B cell (primary cell): Measurements from ENCODE around the gene NHSL2. TPM values are rescaled to one million over a fixed set of nuclear protein-coding genes. Genes with fewer than 3 reads are reported as not detected.

Experiments used
- ATAC-seq: fragments of 200-7000 bp; cut with Tn5 transposase; one replicate; pipeline ENCODE4 v1.10.0; 2021; ENCODE audit warnings: low read depth, mild to moderate bottlenecking, moderate number of reproducible peaks, moderate library complexity
- CTCF ChIA-PET: fragments of 350-600 bp; sonication (Branson Sonifier 250); formaldehyde crosslinking; loops from one replicate; lab custom pipeline; 2021; ENCODE audit warnings: antibody characterized with exemption, inconsistent platforms; lab: Charles Lee
- POLR2A ChIA-PET: fragments of 350-600 bp; sonication (Branson Sonifier 250); formaldehyde crosslinking; loops from one replicate; lab custom pipeline; 2021; ENCODE audit warnings: antibody characterized with exemption; lab: Charles Lee
- DNase-seq: peaks from one replicate; pipeline ENCODE4 v3.0.0; 2013
- H2AFZ ChIP-seq: 2 replicates; pipeline ENCODE4 v1.6.1; 2012; ENCODE audit warnings: mild to moderate bottlenecking, low read depth, low read length; ENCODE audit not compliant: insufficient read depth, poor library complexity, severe bottlenecking
- H3K27ac ChIP-seq, 2 donors: 1 replicate in 1 of 2; 2 replicates in 1 of 2; pipeline ENCODE4 v1.5.1; 2012 to 2013; ENCODE audit warnings: low read length in 2 of 2, mild to moderate bottlenecking in 2 of 2, moderate library complexity in 1 of 2
- H3K27me3 ChIP-seq, 4 experiments: fragments of 200-600 bp in 1 of 4; sonication (generic) in 1 of 4; replicated peaks in 1 of 4; 1 replicate in 2 of 4; 2 replicates in 2 of 4; pipeline versions ENCODE4 v1.6.1 to v1.7.0; 2013 to 2016; ENCODE audit warnings: low read length in 3 of 4, mild to moderate bottlenecking in 2 of 4, mixed read lengths in 1 of 4, moderate library complexity in 1 of 4; ENCODE audit not compliant: insufficient read depth in 4 of 4, control insufficient read depth in 3 of 4; ENCODE audit errors: control extremely low read depth in 1 of 4
- H3K36me3 ChIP-seq, 2 experiments: replicated peaks in 1 of 2; 1 replicate in 1 of 2; 2 replicates in 1 of 2; pipeline versions ENCODE4 v1.6.1 to v1.7.1; 2013; ENCODE audit warnings: low read length in 1 of 2; ENCODE audit not compliant: insufficient read depth in 2 of 2, control insufficient read depth in 1 of 2; ENCODE audit errors: control extremely low read depth in 1 of 2, extremely low read depth in 1 of 2
- H3K4me1 ChIP-seq, 2 donors: fragments of 200-600 bp in 1 of 2; sonication (generic) in 1 of 2; 1 replicate in 1 of 2; 2 replicates in 1 of 2; pipeline versions ENCODE4 v1.5.1 to v1.6.1; 2013 to 2017; ENCODE audit warnings: low read length in 2 of 2; ENCODE audit not compliant: control insufficient read depth in 2 of 2, insufficient read depth in 2 of 2
- H3K4me2 ChIP-seq: replicated peaks from 2 replicates; pipeline ENCODE3; 2012; ENCODE audit warnings: mild to moderate bottlenecking, low read depth, low read length; ENCODE audit not compliant: poor library complexity, severe bottlenecking
- H3K4me3 ChIP-seq, 5 experiments: fragments of 200-600 bp in 1 of 5; sonication (generic) in 1 of 5; 1 replicate in 3 of 5; 2 replicates in 2 of 5; pipeline versions ENCODE4 v1.5.1 to v1.7.0; 2011 to 2016; ENCODE audit warnings: low read length in 4 of 5, mild to moderate bottlenecking in 4 of 5, low read depth in 2 of 5, control low read depth in 1 of 5, moderate library complexity in 1 of 5; ENCODE audit not compliant: insufficient read depth in 1 of 5; ENCODE audit errors: control extremely low read depth in 1 of 5, extremely low read depth in 1 of 5
- H3K79me2 ChIP-seq: fragments of 200-600 bp; sonication (generic); one replicate; pipeline ENCODE4 v1.6.0; 2016; ENCODE audit warnings: low read length; ENCODE audit not compliant: control insufficient read depth, insufficient read depth
- H3K9ac ChIP-seq: fragments of 200-600 bp; sonication (generic); 2 replicates; pipeline ENCODE4 v1.6.1; 2017; ENCODE audit warnings: mild to moderate bottlenecking, low read length, moderate library complexity
- H3K9me3 ChIP-seq, 3 donors: one replicate each; pipeline versions ENCODE4 v1.6.1 to v1.7.1; 2013; ENCODE audit warnings: low read length in 2 of 3; ENCODE audit not compliant: control insufficient read depth in 2 of 3, insufficient read depth in 1 of 3; ENCODE audit errors: control extremely low read depth in 1 of 3
- H4K20me1 ChIP-seq: 2 replicates; pipeline ENCODE4 v1.6.0; 2012; ENCODE audit warnings: mild to moderate bottlenecking, low read length; ENCODE audit not compliant: insufficient read depth, control insufficient read depth, poor library complexity, severe bottlenecking
- H3K27ac Mint-ChIP-seq: one replicate; pipeline ENCODE4 v1.8.0; 2021; ENCODE audit warnings: mixed read lengths
- H3K27me3 Mint-ChIP-seq: one replicate; pipeline ENCODE4 v1.8.0; 2021; ENCODE audit warnings: mixed read lengths
- H3K4me1 Mint-ChIP-seq: one replicate; pipeline ENCODE4 v1.8.0; 2021; ENCODE audit warnings: mixed read lengths
- H3K4me3 Mint-ChIP-seq: one replicate; pipeline ENCODE4 v1.8.0; 2021; ENCODE audit warnings: mixed read lengths
- H3K9me3 Mint-ChIP-seq: one replicate; pipeline ENCODE4 v1.8.0; 2022; ENCODE audit warnings: mixed read lengths; ENCODE audit not compliant: insufficient read depth
- EZH2 ChIP-seq: IDR thresholded peaks from 2 replicates; pipeline ENCODE4 v1.6.1; 2012; ENCODE audit warnings: borderline replicate concordance, low read depth, mild to moderate bottlenecking, moderate library complexity, low read length; ENCODE audit not compliant: insufficient read depth, poor library complexity, severe bottlenecking
- WGBS: methylation state at CpG from one replicate; pipeline ENCODE4 v1.1.5; 2013; ENCODE audit warnings: missing lambda C conversion rate; ENCODE audit not compliant: insufficient coverage; 5-methylcytosine and 5-hydroxymethylcytosine counted together
- intact Hi-C: fragments of 100-400 bp; cut with micrococcal nuclease; formaldehyde crosslinking; loops from one replicate; pipeline ENCODE4 v1.10.0; 2022
- polyA plus RNA-seq: library from polyadenylated mRNA; depleted of rRNA; stranded (reverse); fragments of >200 nt; gene quantifications from 2 replicates; pipeline ENCODE4 v1.2.3, GENCODE V29; 2012
- total RNA-seq, 2 donors: library from RNA; stranded (reverse); fragments of 120-200 nt in 1 of 2; gene quantifications; 1 replicate in 1 of 2; 2 replicates in 1 of 2; pipeline versions ENCODE4 v1.2.3 to v1.2.4, GENCODE V29; 2013 to 2022
- TF ChIP-seq, protein P1 (sequence below): fragments of 200-600 bp; IDR thresholded peaks from one replicate; pipeline ENCODE4 v1.8.0; 2022; ENCODE audit warnings: antibody characterized with exemption, mild to moderate bottlenecking

The NHSL2 gene
- total and polyA plus RNA-seq, 2 donors (not counting 1 experiment from before 2014, with no cell fraction given): 0.16 to 1.7 TPM

DNA sequence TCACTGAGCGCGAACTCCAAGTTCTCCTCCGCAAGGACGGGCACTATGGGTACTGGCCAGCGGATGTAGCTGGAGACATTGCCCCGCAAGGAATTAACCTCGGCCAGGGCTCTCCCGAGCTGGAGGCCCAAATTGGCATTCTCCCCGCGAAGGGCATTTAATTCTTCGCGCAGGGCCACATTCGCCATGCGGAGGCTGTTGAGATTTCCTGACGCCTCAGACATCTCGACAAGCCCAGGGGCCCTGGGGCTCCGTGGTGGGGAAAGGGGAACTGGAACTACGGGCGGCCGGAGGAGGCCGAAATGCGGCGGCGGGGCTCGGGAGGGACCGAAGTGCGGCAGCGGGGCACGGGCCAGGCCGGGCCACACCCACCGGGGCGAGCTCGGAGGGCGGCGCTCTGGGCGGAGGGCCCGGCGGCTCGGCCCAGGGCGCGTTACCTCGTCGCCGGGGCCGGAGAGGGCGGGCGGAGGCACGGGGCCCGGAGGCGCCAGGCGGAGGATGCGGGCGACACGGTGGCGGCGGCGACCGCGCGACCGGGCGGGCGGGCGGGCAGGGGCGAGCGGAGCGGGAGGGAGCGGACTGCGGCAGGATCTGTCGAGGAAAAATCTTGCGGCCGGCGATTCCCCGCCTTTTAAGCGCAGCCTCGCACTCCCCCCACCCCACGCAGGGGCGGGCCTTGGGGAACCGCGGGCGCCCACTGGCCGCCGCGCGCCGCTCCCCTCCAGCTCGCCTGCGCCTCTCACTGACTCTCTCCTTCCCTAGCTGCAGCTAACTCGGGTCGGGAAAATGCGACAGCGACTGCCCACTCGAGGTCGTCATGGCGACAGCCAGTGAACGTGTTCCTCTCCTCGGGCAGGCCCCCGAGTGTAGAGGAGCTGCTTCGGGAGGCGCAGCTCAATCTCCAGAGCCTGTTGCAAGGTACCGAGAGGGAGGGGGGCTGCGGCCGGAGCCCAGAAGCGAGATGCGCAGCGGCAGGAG is 221.0 kb downstream of the NHSL2 start, which contains the start of gene RTL5:
TSS of gene RTL5 (minus strand) at position 599 of the 978 bp plus-strand sequence.
- Histone ChIP-seq H2AFZ (peak within 1 kb of the TSS; percentile 65), H3K4me2 (peak within 1 kb of the TSS; percentile 86), H3K4me3 (peak within 1 kb of the TSS in 4 of 5 experiments; percentile 36 to 57 (median 50)), H4K20me1 (no peaks in the 10 kb centered on the region), H3K27ac (no peak within 1 kb of the TSS), H3K79me2 (no peaks in the 10 kb centered on the region), H3K27me3 (peaks cover 0 to 18% (median 10%) of the 10 kb centered on the region in 4 experiments), H3K9ac (peak within 1 kb of the TSS; percentile 49), H3K4me1 (peaks cover 7 to 10% of the 10 kb centered on the region in 2 donors), H3K9me3 (no peaks in the 10 kb centered on the region), H3K36me3 (no peaks in the 10 kb centered on the region)
- Mint-ChIP-seq H3K4me1 (peaks cover 12% of the 10 kb centered on the region), H3K9me3 (no peaks in the 10 kb centered on the region), H3K27me3 (peaks cover 3% of the 10 kb centered on the region), H3K4me3 (peak within 1 kb of the TSS; percentile 93), H3K27ac (peak within 1 kb of the TSS; percentile 85)
- peak; percentile 60 for DNase-seq
- WGBS: 3% methylated on average over 53 of the region's 106 CpGs
- TF ChIP-seq, protein P1, sequence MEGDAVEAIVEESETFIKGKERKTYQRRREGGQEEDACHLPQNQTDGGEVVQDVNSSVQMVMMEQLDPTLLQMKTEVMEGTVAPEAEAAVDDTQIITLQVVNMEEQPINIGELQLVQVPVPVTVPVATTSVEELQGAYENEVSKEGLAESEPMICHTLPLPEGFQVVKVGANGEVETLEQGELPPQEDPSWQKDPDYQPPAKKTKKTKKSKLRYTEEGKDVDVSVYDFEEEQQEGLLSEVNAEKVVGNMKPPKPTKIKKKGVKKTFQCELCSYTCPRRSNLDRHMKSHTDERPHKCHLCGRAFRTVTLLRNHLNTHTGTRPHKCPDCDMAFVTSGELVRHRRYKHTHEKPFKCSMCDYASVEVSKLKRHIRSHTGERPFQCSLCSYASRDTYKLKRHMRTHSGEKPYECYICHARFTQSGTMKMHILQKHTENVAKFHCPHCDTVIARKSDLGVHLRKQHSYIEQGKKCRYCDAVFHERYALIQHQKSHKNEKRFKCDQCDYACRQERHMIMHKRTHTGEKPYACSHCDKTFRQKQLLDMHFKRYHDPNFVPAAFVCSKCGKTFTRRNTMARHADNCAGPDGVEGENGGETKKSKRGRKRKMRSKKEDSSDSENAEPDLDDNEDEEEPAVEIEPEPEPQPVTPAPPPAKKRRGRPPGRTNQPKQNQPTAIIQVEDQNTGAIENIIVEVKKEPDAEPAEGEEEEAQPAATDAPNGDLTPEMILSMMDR: no peak
- TF ChIP-seq EZH2: no peak
- ChIA-PET CTCF (interaction anchor here (1.3 to 3.7 kb wide), 7 partner anchors 9 to 129 kb away, joined by 3 to 35 read pairs (median 5); partner anchors contain the start of gene PIN4), POLR2A (interaction anchor here (0.6 to 2.5 kb wide), 4 partner anchors 11 to 162 kb away, joined by 3 to 13 read pairs (median 6); partner anchors contain the start of genes PIN4 and RPS4X)
- intact Hi-C loops: loop anchor here (1.0 kb wide), 2 partner anchors 10 to 50 kb away; partner anchors contain the start of gene PIN4
- ATAC-seq: peak; percentile 81
